GM23338 (cell line): ENCODE results near the gene HCK. TPM values are rescaled to one million over a fixed set of nuclear protein-coding genes. Genes with fewer than 3 reads are reported as not detected.

Source experiments
- ATAC-seq: fragments of 200-7000 bp; cut with Tn5 transposase; 3 replicates; pipeline ENCODE4 v1.9.1; 2020
- DNase-seq: peaks from one replicate; pipeline ENCODE4 v3.0.0-alpha.2; 2015; ENCODE audit warnings: low spot score
- H2AFZ ChIP-seq: fragments of 200-600 bp; sonication (generic); 2 replicates; pipeline ENCODE4 v1.8.0; 2016; ENCODE audit warnings: antibody characterized with exemption, mild to moderate bottlenecking, moderate library complexity
- H3F3A ChIP-seq: fragments of 200-600 bp; sonication (generic); replicated peaks from 2 replicates; pipeline ENCODE4 v1.8.0; 2017; ENCODE audit warnings: antibody characterized with exemption, mixed run types, low read depth
- H3K27ac ChIP-seq: fragments of 200-600 bp; sonication (generic); 2 replicates; pipeline ENCODE4 v1.6.1; 2016; ENCODE audit warnings: low read depth
- H3K27me3 ChIP-seq: fragments of 200-600 bp; sonication (generic); 2 replicates; pipeline ENCODE4 v1.8.0; 2016; ENCODE audit warnings: mild to moderate bottlenecking, mixed run types, moderate library complexity; ENCODE audit not compliant: insufficient read depth
- H3K36me3 ChIP-seq: fragments of 200-600 bp; sonication (generic); 2 replicates; pipeline ENCODE4 v1.8.0; 2016; ENCODE audit warnings: mild to moderate bottlenecking; ENCODE audit not compliant: insufficient read depth
- H3K4me1 ChIP-seq: fragments of 200-600 bp; sonication (generic); 2 replicates; pipeline ENCODE4 v1.8.0; 2016; ENCODE audit warnings: mild to moderate bottlenecking, moderate library complexity; ENCODE audit not compliant: insufficient read depth
- H3K4me2 ChIP-seq: fragments of 200-600 bp; sonication (generic); 2 replicates; pipeline ENCODE4 v1.7.1; 2017; ENCODE audit warnings: mixed run types
- H3K4me3 ChIP-seq: fragments of 200-600 bp; sonication (generic); 2 replicates; pipeline ENCODE4 v1.6.1; 2016; ENCODE audit warnings: mixed run types
- H3K79me2 ChIP-seq: fragments of 200-600 bp; sonication (generic); replicated peaks from 2 replicates; pipeline ENCODE4 v1.8.0; 2017; ENCODE audit warnings: mild to moderate bottlenecking; ENCODE audit not compliant: insufficient read depth
- H3K9me2 ChIP-seq: fragments of 200-600 bp; sonication (generic); 2 replicates; pipeline ENCODE4 v1.8.0; 2017; ENCODE audit not compliant: insufficient read depth
- H4K20me1 ChIP-seq: fragments of 200-600 bp; sonication (generic); replicated peaks from 2 replicates; pipeline ENCODE4 v1.8.0; 2017; ENCODE audit warnings: mild to moderate bottlenecking; ENCODE audit not compliant: insufficient read depth
- H3K27ac Mint-ChIP-seq: 2 replicates; pipeline ENCODE4 v1.8.0; 2020; ENCODE audit warnings: inconsistent platforms, mild to moderate bottlenecking, moderate library complexity, mixed read lengths
- H3K27me3 Mint-ChIP-seq: 3 replicates; pipeline ENCODE4 v1.8.0; 2022; ENCODE audit warnings: low read depth, mild to moderate bottlenecking, moderate library complexity, mixed read lengths, inconsistent platforms; ENCODE audit not compliant: insufficient read depth, poor library complexity
- H3K36me3 Mint-ChIP-seq: 3 replicates; pipeline ENCODE4 v1.8.0; 2021; ENCODE audit warnings: low read depth, mild to moderate bottlenecking, inconsistent platforms, moderate library complexity, mixed read lengths
- H3K4me1 Mint-ChIP-seq: 3 replicates; pipeline ENCODE4 v1.8.0; 2020; ENCODE audit warnings: mild to moderate bottlenecking, inconsistent platforms, mixed read lengths
- H3K4me3 Mint-ChIP-seq: 3 replicates; pipeline ENCODE4 v1.8.0; 2021; ENCODE audit warnings: moderate library complexity, mild to moderate bottlenecking, inconsistent platforms, mixed read lengths
- H3K9me3 Mint-ChIP-seq: 3 replicates; pipeline ENCODE4 v1.8.0; 2020; ENCODE audit warnings: moderate library complexity, mild to moderate bottlenecking, inconsistent platforms, mixed read lengths
- EZH2 ChIP-seq: fragments of 200-600 bp; sonication (generic); IDR thresholded peaks from one replicate; pipeline ENCODE4 v1.8.0; 2017; ENCODE audit warnings: antibody characterized with exemption, mild to moderate bottlenecking, low read depth; ENCODE audit not compliant: unreplicated experiment
- JUNB ChIP-seq: IDR thresholded peaks from one replicate; pipeline ENCODE4 v1.6.1; 2016; ENCODE audit warnings: antibody characterized with exemption; ENCODE audit not compliant: unreplicated experiment
- NANOG ChIP-seq: IDR thresholded peaks from 2 replicates; pipeline ENCODE4 v1.6.1; 2016; ENCODE audit warnings: antibody characterized with exemption, borderline replicate concordance
- POLR2AphosphoS5 ChIP-seq: IDR thresholded peaks from 2 replicates; pipeline ENCODE4 v1.6.1; 2016; ENCODE audit warnings: antibody characterized with exemption, low read depth
- ZNF331 ChIP-seq: fragments of 250-450 bp; sonication (Bioruptor Pico); IDR thresholded peaks from 2 replicates; pipeline ENCODE4 v1.5.0; 2020; ENCODE audit warnings: low read depth, mild to moderate bottlenecking, moderate library complexity
- polyA plus RNA-seq: library from polyadenylated mRNA; unstranded; fragments of >200 nt; fragmentation: Nextera tagmentation; extraction: Ambion mirVana; gene quantifications from 2 replicates; pipeline ENCODE4 v1.2.1, GENCODE V29; 2016
- total RNA-seq: library from RNA; depleted of rRNA; stranded (reverse); fragments of >200 nt; shearing (Covaris generic); gene quantifications from 2 replicates; pipeline ENCODE4 v1.2.3, GENCODE V29; 2014
- TF ChIP-seq, protein P1 (sequence below): fragments of 250-450 bp; sonication (Bioruptor Pico); IDR thresholded peaks from 2 replicates; pipeline ENCODE4 v1.5.0; 2020; ENCODE audit warnings: mild to moderate bottlenecking, moderate library complexity
- TF ChIP-seq, protein P2 (sequence below): IDR thresholded peaks from one replicate; pipeline ENCODE4 v1.6.1; 2018; ENCODE audit warnings: antibody characterized with exemption; ENCODE audit not compliant: unreplicated experiment

HCK gene
- total and polyA plus RNA-seq, 2 experiments from 2014 or later: 0.97 TPM; not detected in 1

DNA sequence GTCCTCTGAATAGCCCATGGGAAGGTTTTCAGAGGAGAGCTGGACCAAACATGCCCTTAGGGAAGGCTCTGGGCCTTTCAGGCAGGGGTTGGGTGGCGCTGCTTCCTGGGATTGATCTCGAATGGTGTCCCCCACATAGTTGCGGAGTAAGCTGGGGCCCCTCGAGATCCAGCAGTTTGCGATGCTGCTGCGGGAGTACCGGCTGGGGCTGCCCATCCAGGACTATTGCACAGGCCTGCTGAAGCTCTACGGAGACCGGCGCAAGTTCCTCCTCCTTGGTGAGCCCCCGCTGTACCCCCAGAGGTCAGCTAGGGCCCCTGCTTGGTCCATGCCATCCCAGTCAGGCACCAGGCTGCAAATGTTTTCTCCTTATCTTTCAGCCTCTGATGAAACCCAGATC lies 22.5 kb upstream of the HCK start:
- H3K79me2 ChIP-seq: no peaks in the 10 kb centered on the region
- Mint-ChIP-seq H3K4me3 (no peak overlapping the region), H3K27me3 (peaks cover 5% of the 10 kb centered on the region), H3K27ac (no peak overlapping the region), H3K4me1 (peaks cover 4% of the 10 kb centered on the region; the same call in 2 of the 3 replicates), H3K36me3 (peaks cover 15% of the 10 kb centered on the region; the same call in 2 of the 3 replicates), H3K9me3 (peaks cover 13% of the 10 kb centered on the region)
- peaks cover 13% of the 10 kb centered on the region for H3F3A ChIP-seq
- ATAC-seq: no peak
- no peaks in the 10 kb centered on the region for H3K4me1 ChIP-seq
- no peak overlapping the region for H3K4me2 ChIP-seq
- peaks cover 13% of the 10 kb centered on the region for H3K27me3 ChIP-seq
- H3K9me2 ChIP-seq: no peaks in the 10 kb centered on the region
- TF ChIP-seq, protein P1, sequence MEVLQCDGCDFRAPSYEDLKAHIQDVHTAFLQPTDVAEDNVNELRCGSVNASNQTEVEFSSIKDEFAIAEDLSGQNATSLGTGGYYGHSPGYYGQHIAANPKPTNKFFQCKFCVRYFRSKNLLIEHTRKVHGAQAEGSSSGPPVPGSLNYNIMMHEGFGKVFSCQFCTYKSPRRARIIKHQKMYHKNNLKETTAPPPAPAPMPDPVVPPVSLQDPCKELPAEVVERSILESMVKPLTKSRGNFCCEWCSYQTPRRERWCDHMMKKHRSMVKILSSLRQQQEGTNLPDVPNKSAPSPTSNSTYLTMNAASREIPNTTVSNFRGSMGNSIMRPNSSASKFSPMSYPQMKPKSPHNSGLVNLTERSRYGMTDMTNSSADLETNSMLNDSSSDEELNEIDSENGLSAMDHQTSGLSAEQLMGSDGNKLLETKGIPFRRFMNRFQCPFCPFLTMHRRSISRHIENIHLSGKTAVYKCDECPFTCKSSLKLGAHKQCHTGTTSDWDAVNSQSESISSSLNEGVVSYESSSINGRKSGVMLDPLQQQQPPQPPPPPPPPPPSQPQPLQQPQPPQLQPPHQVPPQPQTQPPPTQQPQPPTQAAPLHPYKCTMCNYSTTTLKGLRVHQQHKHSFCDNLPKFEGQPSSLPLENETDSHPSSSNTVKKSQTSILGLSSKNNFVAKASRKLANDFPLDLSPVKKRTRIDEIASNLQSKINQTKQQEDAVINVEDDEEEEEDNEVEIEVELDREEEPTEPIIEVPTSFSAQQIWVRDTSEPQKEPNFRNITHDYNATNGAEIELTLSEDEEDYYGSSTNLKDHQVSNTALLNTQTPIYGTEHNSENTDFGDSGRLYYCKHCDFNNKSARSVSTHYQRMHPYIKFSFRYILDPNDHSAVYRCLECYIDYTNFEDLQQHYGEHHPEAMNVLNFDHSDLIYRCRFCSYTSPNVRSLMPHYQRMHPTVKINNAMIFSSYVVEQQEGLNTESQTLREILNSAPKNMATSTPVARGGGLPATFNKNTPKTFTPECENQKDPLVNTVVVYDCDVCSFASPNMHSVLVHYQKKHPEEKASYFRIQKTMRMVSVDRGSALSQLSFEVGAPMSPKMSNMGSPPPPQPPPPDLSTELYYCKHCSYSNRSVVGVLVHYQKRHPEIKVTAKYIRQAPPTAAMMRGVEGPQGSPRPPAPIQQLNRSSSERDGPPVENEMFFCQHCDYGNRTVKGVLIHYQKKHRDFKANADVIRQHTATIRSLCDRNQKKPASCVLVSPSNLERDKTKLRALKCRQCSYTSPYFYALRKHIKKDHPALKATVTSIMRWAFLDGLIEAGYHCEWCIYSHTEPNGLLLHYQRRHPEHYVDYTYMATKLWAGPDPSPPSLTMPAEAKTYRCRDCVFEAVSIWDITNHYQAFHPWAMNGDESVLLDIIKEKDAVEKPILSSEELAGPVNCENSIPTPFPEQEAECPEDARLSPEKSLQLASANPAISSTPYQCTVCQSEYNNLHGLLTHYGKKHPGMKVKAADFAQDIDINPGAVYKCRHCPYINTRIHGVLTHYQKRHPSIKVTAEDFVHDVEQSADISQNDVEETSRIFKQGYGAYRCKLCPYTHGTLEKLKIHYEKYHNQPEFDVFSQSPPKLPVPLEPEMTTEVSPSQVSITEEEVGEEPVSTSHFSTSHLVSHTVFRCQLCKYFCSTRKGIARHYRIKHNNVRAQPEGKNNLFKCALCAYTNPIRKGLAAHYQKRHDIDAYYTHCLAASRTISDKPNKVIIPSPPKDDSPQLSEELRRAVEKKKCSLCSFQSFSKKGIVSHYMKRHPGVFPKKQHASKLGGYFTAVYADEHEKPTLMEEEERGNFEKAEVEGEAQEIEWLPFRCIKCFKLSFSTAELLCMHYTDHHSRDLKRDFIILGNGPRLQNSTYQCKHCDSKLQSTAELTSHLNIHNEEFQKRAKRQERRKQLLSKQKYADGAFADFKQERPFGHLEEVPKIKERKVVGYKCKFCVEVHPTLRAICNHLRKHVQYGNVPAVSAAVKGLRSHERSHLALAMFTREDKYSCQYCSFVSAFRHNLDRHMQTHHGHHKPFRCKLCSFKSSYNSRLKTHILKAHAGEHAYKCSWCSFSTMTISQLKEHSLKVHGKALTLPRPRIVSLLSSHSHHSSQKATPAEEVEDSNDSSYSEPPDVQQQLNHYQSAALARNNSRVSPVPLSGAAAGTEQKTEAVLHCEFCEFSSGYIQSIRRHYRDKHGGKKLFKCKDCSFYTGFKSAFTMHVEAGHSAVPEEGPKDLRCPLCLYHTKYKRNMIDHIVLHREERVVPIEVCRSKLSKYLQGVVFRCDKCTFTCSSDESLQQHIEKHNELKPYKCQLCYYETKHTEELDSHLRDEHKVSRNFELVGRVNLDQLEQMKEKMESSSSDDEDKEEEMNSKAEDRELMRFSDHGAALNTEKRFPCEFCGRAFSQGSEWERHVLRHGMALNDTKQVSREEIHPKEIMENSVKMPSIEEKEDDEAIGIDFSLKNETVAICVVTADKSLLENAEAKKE (CRISPR knock-in tag): no peak
- TF ChIP-seq JUNB: no peak
- TF ChIP-seq NANOG: no peak
- no peak for TF ChIP-seq POLR2AphosphoS5
- no peak for TF ChIP-seq EZH2
- TF ChIP-seq ZNF331 (CRISPR knock-in tag): no peak
- TF ChIP-seq, protein P2, sequence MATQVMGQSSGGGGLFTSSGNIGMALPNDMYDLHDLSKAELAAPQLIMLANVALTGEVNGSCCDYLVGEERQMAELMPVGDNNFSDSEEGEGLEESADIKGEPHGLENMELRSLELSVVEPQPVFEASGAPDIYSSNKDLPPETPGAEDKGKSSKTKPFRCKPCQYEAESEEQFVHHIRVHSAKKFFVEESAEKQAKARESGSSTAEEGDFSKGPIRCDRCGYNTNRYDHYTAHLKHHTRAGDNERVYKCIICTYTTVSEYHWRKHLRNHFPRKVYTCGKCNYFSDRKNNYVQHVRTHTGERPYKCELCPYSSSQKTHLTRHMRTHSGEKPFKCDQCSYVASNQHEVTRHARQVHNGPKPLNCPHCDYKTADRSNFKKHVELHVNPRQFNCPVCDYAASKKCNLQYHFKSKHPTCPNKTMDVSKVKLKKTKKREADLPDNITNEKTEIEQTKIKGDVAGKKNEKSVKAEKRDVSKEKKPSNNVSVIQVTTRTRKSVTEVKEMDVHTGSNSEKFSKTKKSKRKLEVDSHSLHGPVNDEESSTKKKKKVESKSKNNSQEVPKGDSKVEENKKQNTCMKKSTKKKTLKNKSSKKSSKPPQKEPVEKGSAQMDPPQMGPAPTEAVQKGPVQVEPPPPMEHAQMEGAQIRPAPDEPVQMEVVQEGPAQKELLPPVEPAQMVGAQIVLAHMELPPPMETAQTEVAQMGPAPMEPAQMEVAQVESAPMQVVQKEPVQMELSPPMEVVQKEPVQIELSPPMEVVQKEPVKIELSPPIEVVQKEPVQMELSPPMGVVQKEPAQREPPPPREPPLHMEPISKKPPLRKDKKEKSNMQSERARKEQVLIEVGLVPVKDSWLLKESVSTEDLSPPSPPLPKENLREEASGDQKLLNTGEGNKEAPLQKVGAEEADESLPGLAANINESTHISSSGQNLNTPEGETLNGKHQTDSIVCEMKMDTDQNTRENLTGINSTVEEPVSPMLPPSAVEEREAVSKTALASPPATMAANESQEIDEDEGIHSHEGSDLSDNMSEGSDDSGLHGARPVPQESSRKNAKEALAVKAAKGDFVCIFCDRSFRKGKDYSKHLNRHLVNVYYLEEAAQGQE: no peak
- no peak for DNase-seq
- no peak overlapping the region for H3K27ac ChIP-seq
- peaks cover 10% of the 10 kb centered on the region; the same call in 1 of the 2 replicates for H4K20me1 ChIP-seq
- H2AFZ ChIP-seq: no peak overlapping the region
- H3K36me3 ChIP-seq: no peaks in the 10 kb centered on the region
- H3K4me3 ChIP-seq: no peak overlapping the region
